Mesodermal cell (in vitro differentiated cells): ENCODE measurements around the gene MVD.

Experiments used
- H3K27ac ChIP-seq: 2 replicates; pipeline ENCODE4 v1.7.0; 2013; ENCODE audit warnings: mild to moderate bottlenecking, low read depth, low read length, moderate library complexity; ENCODE audit not compliant: severe bottlenecking
- H3K36me3 ChIP-seq: 2 replicates; pipeline ENCODE4 v1.7.1; 2013; ENCODE audit warnings: mild to moderate bottlenecking, low read length, moderate library complexity; ENCODE audit not compliant: control insufficient read depth, insufficient read depth
- H3K4me1 ChIP-seq: one replicate; pipeline ENCODE4 v1.7.1; 2013; ENCODE audit warnings: mild to moderate bottlenecking, low read length; ENCODE audit not compliant: insufficient read depth, control insufficient read depth, poor library complexity, severe bottlenecking
- H3K4me3 ChIP-seq: 2 replicates; pipeline ENCODE4 v1.7.0; 2013; ENCODE audit warnings: low read length, control low read depth, mild to moderate bottlenecking; ENCODE audit not compliant: insufficient read depth, poor library complexity, severe bottlenecking; ENCODE audit errors: extremely low read depth
- H3K9me3 ChIP-seq: 2 replicates; pipeline ENCODE4 v1.7.1; 2013; ENCODE audit warnings: mild to moderate bottlenecking, low read length, moderate library complexity; ENCODE audit not compliant: control insufficient read depth
- WGBS, 2 experiments: methylation state at CpG; one replicate each; pipeline ENCODE4 v1.1.5; 2013; ENCODE audit warnings: missing lambda C conversion rate in 2 of 2; ENCODE audit not compliant: insufficient coverage in 2 of 2; 5-methylcytosine and 5-hydroxymethylcytosine counted together

Gene MVD

DNA sequence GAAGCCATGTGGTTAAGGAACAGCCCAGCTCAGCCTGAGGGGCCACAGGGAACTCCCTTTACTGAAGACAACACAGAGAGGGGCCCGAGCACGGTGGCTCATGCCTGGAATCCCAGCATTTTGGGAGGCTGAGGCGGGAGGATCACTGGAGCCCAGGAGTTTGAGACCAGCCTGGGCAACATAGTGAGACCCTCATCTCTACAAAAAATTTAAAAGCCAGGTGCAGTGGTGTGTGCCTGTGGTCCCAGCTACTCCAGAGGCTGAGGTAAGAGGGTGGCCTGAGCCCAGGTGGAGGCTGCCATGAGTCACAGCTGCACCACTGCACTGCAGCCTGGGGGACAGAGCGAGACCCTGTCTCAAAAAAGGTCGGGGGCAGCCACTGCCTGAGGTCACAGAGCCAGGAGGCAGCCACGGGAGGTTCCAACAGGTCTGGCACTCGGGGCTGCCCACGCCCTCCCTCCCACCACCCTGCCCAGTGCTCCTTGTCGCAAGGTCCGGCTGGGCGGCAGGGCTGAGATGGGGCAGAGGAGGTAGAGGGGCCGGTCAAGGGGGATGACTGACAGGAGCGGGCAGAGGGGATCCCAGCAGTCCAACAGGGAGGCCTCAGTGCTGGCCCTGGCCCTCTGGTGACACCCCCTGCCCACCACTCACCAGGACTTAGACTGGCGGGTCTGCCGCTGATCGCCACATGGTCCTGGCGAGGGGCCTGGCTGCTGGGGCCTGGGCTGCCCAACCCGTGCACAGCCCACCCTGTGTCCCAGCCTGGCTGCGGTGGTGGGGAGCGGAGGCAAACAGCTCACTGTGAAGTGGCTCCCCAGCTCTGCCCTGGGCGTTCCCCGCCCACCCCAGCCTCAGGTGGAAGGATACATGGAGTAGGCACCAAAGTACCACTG, 15.5 kb downstream of the MVD start:
- Histone ChIP-seq H3K9me3 (no peaks in the 10 kb centered on the region), H3K27ac (no peak overlapping the region), H3K4me1 (peaks cover 21% of the 10 kb centered on the region), H3K36me3 (peaks cover 18% of the 10 kb centered on the region), H3K4me3 (no peak overlapping the region)
- WGBS, 2 experiments, result 96 to 97% methylated on average over 11 to 19 of the region's 22 CpGs

GRCh38 chr16:88646345-88647034, 16.4 kb downstream of the MVD start:
- peaks cover 13% of the 10 kb centered on the region for H3K4me1 ChIP-seq
- peaks cover 9% of the 10 kb centered on the region for H3K36me3 ChIP-seq
- no peak overlapping the region for H3K4me3 ChIP-seq
- WGBS, 2 experiments, result 94 to 95% methylated on average over 18 to 23 of the region's 28 CpGs
- no peak overlapping the region for H3K27ac ChIP-seq
- H3K9me3 ChIP-seq, result no peaks in the 10 kb centered on the region

DNA sequence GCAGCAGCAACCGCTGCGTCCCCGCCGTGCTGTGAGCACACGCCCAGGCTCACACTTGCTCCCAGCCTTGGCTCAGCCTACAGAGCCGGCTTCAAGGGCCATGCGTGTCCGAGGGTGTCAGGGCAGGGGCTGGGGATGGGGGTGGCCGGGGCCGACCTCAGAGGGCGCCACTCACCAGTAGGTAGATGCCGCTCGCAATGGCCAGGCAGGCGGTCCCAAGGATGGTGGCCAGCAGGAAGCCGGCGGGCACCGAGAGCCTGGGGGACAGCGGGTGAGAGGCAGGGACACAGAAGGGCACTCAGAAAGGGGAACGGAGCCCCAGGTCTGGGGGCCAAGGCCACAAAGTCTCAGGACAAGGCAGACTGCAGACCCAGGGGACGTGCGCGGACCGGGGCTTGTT, 16.9 kb downstream of the MVD start:
- 89 to 94% methylated on average over 23 of the region's 23 CpGs for WGBS, 2 experiments
- peaks cover 11% of the 10 kb centered on the region for H3K4me1 ChIP-seq
- H3K4me3 ChIP-seq, result no peak overlapping the region
- no peak overlapping the region for H3K27ac ChIP-seq
- H3K9me3 ChIP-seq, result no peaks in the 10 kb centered on the region
- H3K36me3 ChIP-seq, result peaks cover 9% of the 10 kb centered on the region

GRCh38 chr16:88645455-88645854, 17.4 kb downstream of the MVD start:
- Histone ChIP-seq H3K27ac (no peak overlapping the region), H3K9me3 (no peaks in the 10 kb centered on the region), H3K4me1 (peaks cover 9% of the 10 kb centered on the region), H3K36me3 (peaks cover 9% of the 10 kb centered on the region), H3K4me3 (no peak overlapping the region)
- 96% methylated on average over 15 to 16 of the region's 16 CpGs for WGBS, 2 experiments

- 92 to 93% methylated on average over 8 of the region's 9 CpGs for WGBS, 2 experiments
- H3K36me3 ChIP-seq, result peaks cover 3% of the 10 kb centered on the region
- H3K4me3 ChIP-seq, result no peak overlapping the region
- H3K27ac ChIP-seq, result no peak overlapping the region
- H3K9me3 ChIP-seq, result no peaks in the 10 kb centered on the region
- H3K4me1 ChIP-seq, result no peaks in the 10 kb centered on the region
Observed at GRCh38 chr16:88643644-88643932, 19.3 kb downstream of the MVD start.

GRCh38 chr16:88642881-88643643, 19.8 kb downstream of the MVD start:
- 88 to 94% methylated on average over 42 to 53 of the region's 58 CpGs for WGBS, 2 experiments
- Histone ChIP-seq H3K36me3 (peaks cover 3% of the 10 kb centered on the region), H3K4me3 (no peak overlapping the region), H3K9me3 (no peaks in the 10 kb centered on the region), H3K4me1 (no peaks in the 10 kb centered on the region), H3K27ac (no peak overlapping the region)

- WGBS, 2 experiments, result 89 to 94% methylated on average over 14 of the region's 17 CpGs
- Histone ChIP-seq H3K27ac (no peak overlapping the region), H3K9me3 (no peaks in the 10 kb centered on the region), H3K36me3 (peaks cover 3% of the 10 kb centered on the region), H3K4me1 (peaks cover 3% of the 10 kb centered on the region), H3K4me3 (no peak overlapping the region)
Observed at GRCh38 chr16:88640498-88641247, 22.2 kb downstream of the MVD start.

- no peak overlapping the region for H3K4me3 ChIP-seq
- 87 to 89% methylated on average over 4 to 8 of the region's 13 CpGs for WGBS, 2 experiments
- H3K27ac ChIP-seq, result no peak overlapping the region
- H3K36me3 ChIP-seq, result peaks cover 3% of the 10 kb centered on the region
- peaks cover 3% of the 10 kb centered on the region for H3K4me1 ChIP-seq
- H3K9me3 ChIP-seq, result no peaks in the 10 kb centered on the region
Observed at GRCh38 chr16:88640039-88640495, 22.8 kb downstream of the MVD start.

DNA sequence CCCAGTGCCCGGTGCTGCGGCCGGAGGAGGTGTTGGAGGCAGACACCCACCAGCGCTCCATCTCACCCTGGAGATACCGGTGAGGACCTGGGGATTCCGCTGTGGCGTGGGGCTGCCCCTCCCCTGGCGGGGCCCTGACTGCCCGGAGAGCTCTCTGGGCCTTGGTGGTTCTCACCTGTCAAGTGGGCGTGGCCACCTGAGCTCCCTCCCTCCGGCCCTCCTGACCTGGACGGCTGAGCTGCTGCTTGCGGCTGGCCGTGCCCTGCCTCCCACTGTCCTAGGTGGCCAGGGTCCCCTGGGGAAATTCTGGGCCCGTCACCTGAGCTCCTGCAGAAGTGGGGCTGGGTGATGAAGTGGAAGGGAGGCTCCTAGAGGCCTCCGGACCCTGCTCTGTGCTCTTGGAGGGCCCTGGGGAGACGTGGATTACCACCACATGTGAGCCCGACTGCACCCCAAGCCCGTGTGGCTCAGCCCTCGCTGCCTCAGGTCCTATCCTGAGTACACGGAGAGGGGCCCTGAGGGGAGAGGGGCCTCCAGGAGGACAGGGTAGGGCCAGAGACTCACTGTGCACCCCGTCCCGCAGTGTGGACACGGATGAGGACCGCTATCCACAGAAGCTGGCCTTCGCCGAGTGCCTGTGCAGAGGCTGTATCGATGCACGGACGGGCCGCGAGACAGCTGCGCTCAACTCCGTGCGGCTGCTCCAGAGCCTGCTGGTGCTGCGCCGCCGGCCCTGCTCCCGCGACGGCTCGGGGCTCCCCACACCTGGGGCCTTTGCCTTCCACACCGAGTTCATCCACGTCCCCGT, 23.5 kb downstream of the MVD start:
- Histone ChIP-seq H3K9me3 (no peaks in the 10 kb centered on the region), H3K36me3 (no peaks in the 10 kb centered on the region), H3K27ac (no peak overlapping the region), H3K4me3 (no peak overlapping the region), H3K4me1 (peaks cover 3% of the 10 kb centered on the region)
- 83 to 84% methylated on average over 40 to 44 of the region's 45 CpGs for WGBS, 2 experiments
